ENCODE data around the gene SCAMP2. TPM values are rescaled to one million over a fixed set of nuclear protein-coding genes. Genes with fewer than 3 reads are reported as not detected.

Gene SCAMP2
- total RNA-seq, 1 donor from 2014 or later, result 35.6 TPM

DNA sequence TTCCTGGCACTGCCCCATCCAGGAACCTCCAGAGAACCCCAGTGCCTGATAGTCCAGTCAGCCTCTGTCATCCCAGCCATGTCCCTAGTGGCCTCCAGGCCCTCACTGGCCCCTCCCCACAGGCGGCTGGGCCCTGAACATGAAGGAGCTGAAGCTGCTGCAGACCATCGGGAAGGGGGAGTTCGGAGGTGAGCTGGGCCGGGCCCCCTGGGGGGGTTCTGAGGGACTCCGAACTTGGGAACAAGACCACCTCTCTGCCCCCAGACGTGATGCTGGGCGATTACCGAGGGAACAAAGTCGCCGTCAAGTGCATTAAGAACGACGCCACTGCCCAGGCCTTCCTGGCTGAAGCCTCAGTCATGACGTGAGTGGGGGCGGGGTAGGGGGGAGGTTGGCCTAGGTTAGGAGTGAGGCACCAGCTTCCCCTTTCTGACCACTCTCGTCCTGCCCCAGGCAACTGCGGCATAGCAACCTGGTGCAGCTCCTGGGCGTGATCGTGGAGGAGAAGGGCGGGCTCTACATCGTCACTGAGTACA, 72.5 kb downstream of the SCAMP2 start:
- peaks cover 5% of the 10 kb centered on the region for H3K27me3 Mint-ChIP-seq (ENCODE audit: unreplicated experiment)
- H3K36me3 Mint-ChIP-seq (ENCODE audit: unreplicated experiment), result peaks cover 6% of the 10 kb centered on the region
- no peak overlapping the region for H3K27ac Mint-ChIP-seq (ENCODE audit: unreplicated experiment)
- TF ChIP-seq CTCF (IDR thresholded peaks at IDR 0.05; ENCODE audit: partially characterized antibody, unreplicated experiment), result no peak
- no peaks in the 10 kb centered on the region for H3K4me1 Mint-ChIP-seq (ENCODE audit: low read depth, unreplicated experiment)
- no peak overlapping the region for H3K4me3 Mint-ChIP-seq (ENCODE audit: unreplicated experiment)
- no peak for DNase-seq
- H3K9me3 Mint-ChIP-seq (ENCODE audit: unreplicated experiment), result peaks cover 4% of the 10 kb centered on the region

GRCh38 chr15:74799856-74800558, 73.2 kb downstream of the SCAMP2 start:
- H3K4me1 Mint-ChIP-seq (ENCODE audit: low read depth, unreplicated experiment), result no peaks in the 10 kb centered on the region
- peaks cover 6% of the 10 kb centered on the region for H3K36me3 Mint-ChIP-seq (ENCODE audit: unreplicated experiment)
- peaks cover 4% of the 10 kb centered on the region for H3K9me3 Mint-ChIP-seq (ENCODE audit: unreplicated experiment)
- TF ChIP-seq CTCF (IDR thresholded peaks at IDR 0.05; ENCODE audit: partially characterized antibody, unreplicated experiment), result peak; percentile 95
- H3K27me3 Mint-ChIP-seq (ENCODE audit: unreplicated experiment), result peaks cover 4% of the 10 kb centered on the region
- DNase-seq, result peak; percentile 79
- no peak overlapping the region for H3K27ac Mint-ChIP-seq (ENCODE audit: unreplicated experiment)
- H3K4me3 Mint-ChIP-seq (ENCODE audit: unreplicated experiment), result no peak overlapping the region

GRCh38 chr15:74799255-74799855, 73.8 kb downstream of the SCAMP2 start:
- H3K4me1 Mint-ChIP-seq (ENCODE audit: low read depth, unreplicated experiment), result no peaks in the 10 kb centered on the region
- no peak for DNase-seq
- peaks cover 3% of the 10 kb centered on the region for H3K9me3 Mint-ChIP-seq (ENCODE audit: unreplicated experiment)
- H3K27ac Mint-ChIP-seq (ENCODE audit: unreplicated experiment), result no peak overlapping the region
- H3K27me3 Mint-ChIP-seq (ENCODE audit: unreplicated experiment), result peaks cover 4% of the 10 kb centered on the region
- no peak overlapping the region for H3K4me3 Mint-ChIP-seq (ENCODE audit: unreplicated experiment)
- TF ChIP-seq CTCF (IDR thresholded peaks at IDR 0.05; ENCODE audit: partially characterized antibody, unreplicated experiment), result no peak
- peaks cover 6% of the 10 kb centered on the region for H3K36me3 Mint-ChIP-seq (ENCODE audit: unreplicated experiment)

DNA sequence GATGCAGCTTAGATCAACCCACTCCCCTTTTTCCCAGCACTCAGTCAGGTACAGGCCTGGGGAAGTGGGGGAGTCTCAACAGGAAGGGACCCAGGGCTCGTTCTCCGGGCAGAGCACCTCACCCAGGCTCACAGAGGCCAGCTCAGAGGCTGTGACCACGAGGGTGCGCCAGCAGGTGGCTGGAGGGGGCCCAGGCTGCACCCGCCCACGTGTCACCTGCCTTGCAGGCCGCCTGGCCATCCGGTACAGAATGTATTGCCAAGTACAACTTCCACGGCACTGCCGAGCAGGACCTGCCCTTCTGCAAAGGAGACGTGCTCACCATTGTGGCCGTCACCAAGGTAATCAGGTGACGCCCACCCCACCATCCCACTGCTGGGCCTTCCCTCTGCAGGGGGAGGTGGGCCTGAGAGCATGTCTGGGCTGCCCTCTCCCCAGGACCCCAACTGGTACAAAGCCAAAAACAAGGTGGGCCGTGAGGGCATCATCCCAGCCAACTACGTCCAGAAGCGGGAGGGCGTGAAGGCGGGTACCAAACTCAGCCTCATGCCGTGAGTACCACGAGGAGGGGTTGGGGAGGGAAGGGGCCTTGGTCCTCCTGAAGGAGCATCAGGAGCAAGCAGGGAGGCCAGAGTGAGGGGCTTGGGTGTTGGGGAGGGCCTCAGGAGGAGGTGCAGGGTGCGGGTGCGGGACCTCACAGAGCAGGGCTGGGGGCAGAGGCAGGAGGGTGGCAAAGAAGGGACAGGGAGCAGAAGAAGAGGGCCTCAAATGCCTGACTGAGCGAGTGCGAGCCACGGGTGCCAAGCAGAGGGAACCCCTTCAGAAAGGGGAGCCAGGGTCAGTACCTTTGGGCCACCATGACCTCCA, 74.5 kb downstream of the SCAMP2 start:
- Mint-ChIP-seq H3K27me3 (ENCODE audit: unreplicated experiment) (peaks cover 4% of the 10 kb centered on the region), H3K4me3 (ENCODE audit: unreplicated experiment) (no peak overlapping the region), H3K27ac (ENCODE audit: unreplicated experiment) (no peak overlapping the region), H3K36me3 (ENCODE audit: unreplicated experiment) (no peaks in the 10 kb centered on the region), H3K4me1 (ENCODE audit: low read depth, unreplicated experiment) (no peaks in the 10 kb centered on the region), H3K9me3 (ENCODE audit: unreplicated experiment) (no peaks in the 10 kb centered on the region)
- DNase-seq, result no peak
- TF ChIP-seq CTCF (IDR thresholded peaks at IDR 0.05; ENCODE audit: partially characterized antibody, unreplicated experiment), result no peak

All from glutamatergic neuron (in vitro differentiated cells).